CD4-positive, alpha-beta T cell treated with Interleukin-2 at 100 ng/mL for 4 hours (primary cell): ENCODE data around the gene COX4I2.
A peak's percentile ranks its signal among the peaks of the same experiment; 100 is the strongest.

ENCODE experiments used
- DNase-seq: peaks from one replicate; pipeline ENCODE4 v3.0.0-alpha.2; 2020; ENCODE audit warnings: low spot score

COX4I2 gene

GRCh38 chr20:31677553-31678260 lies 40.0 kb downstream of the COX4I2 start:
- no peak for DNase-seq

- no peak for DNase-seq
Measured at GRCh38 chr20:31678389-31679356, 41.0 kb downstream of the COX4I2 start.

- DNase-seq: no peak
Measured at GRCh38 chr20:31679357-31680285, 41.9 kb downstream of the COX4I2 start.

GRCh38 chr20:31680286-31681127 lies 42.8 kb downstream of the COX4I2 start:
- DNase-seq: no peak

- no peak for DNase-seq
Measured at GRCh38 chr20:31681128-31681727, 43.5 kb downstream of the COX4I2 start.

- DNase-seq: no peak
Measured at GRCh38 chr20:31681769-31682168, 44.1 kb downstream of the COX4I2 start.

- no peak for DNase-seq
Measured at GRCh38 chr20:31682352-31682751, 44.6 kb downstream of the COX4I2 start.

GRCh38 chr20:31682927-31683326 lies 45.2 kb downstream of the COX4I2 start:
- DNase-seq: no peak

- peak; percentile 31 for DNase-seq
Measured at GRCh38 chr20:31684153-31685015, 46.7 kb downstream of the COX4I2 start.

GRCh38 chr20:31685853-31686643 lies 48.3 kb downstream of the COX4I2 start:
- DNase-seq: no peak

GRCh38 chr20:31687777-31688176 lies 50.1 kb downstream of the COX4I2 start:
- DNase-seq: no peak

GRCh38 chr20:31689141-31689540 lies 51.4 kb downstream of the COX4I2 start:
- no peak for DNase-seq

- DNase-seq: no peak
Measured at GRCh38 chr20:31690124-31690666, 52.5 kb downstream of the COX4I2 start.

GRCh38 chr20:31691646-31692275 lies 54.0 kb downstream of the COX4I2 start:
- no peak for DNase-seq

- DNase-seq: no peak
Measured at GRCh38 chr20:31693402-31693801, 55.7 kb downstream of the COX4I2 start.

- no peak for DNase-seq
Measured at GRCh38 chr20:31693987-31694661, 56.4 kb downstream of the COX4I2 start.
